ENCODE results near the gene SPARC. TPM values are rescaled to one million over a fixed set of nuclear protein-coding genes. Genes with fewer than 3 reads are reported as not detected.

SPARC gene
- total RNA-seq, 1 donor = 1,011 TPM

- no peak for DNase-seq (ENCODE audit: low read depth)
- no peak for TF ChIP-seq CTCF (IDR thresholded peaks at IDR 0.05; ENCODE audit: insufficient read depth, low read length)
- H3K4me3 ChIP-seq (ENCODE audit: low read depth, low read length) = no peak overlapping the region
Observed at GRCh38 chr5:151722546-151722945, 35.8 kb upstream of the SPARC start.

DNA sequence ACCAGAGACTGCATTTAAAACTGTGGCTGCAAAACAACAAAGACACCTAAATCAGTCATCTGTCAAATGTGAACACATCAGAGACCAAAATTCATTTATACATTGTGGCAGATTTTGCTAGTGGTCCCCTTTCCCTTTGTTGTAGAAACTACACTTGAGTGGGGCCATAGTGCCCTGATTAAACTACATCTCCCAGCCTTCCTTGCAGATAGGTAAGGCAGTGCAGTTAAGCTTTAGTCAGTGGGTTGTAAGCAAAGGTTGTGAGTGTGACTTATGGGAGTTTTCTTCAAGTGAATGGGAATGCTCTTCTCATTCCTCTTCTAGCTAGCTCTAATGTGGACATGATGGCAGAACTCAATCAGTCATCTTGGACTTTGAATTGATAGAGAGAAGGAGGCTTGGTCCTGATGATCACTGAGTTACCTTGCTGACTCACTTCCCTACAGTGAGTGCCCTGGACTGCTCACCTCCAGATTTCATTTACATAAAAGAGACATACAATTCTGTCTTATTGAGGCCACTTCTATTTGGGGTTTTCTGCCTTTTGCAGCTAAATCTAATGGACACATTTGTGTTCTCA lies 35.2 kb upstream of the SPARC start:
- H3K4me3 ChIP-seq (ENCODE audit: low read depth, low read length) = no peak overlapping the region
- TF ChIP-seq CTCF (IDR thresholded peaks at IDR 0.05; ENCODE audit: insufficient read depth, low read length) = no peak
- DNase-seq (ENCODE audit: low read depth) = no peak

DNA sequence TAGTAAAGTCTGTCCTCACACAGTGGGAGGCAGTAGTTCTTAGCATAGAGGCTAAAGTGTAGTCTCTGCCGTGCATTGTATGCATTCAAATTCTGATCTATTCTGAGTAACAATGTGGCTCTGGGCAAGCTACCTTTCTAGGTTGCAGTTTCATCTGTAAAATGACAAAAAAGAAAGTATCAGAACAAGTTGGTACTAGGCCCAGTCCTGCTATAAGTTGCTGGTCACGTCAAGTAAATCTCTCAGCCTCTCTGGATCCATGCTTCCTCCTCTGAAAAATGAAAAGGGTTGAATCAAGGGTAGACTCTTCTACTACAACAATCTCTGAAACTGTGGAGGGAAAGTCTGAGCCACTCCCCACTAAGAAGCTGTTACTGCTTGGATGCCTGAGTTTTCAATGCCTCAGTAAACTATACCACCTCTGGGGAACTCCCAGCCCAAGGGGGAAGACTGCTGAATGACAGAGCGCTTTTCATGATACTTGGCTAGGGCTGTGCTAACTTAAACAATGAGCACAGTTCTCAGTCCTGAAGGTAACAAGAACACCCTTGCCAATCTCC lies 34.5 kb upstream of the SPARC start:
- no peak overlapping the region for H3K4me3 ChIP-seq (ENCODE audit: low read depth, low read length)
- no peak for TF ChIP-seq CTCF (IDR thresholded peaks at IDR 0.05; ENCODE audit: insufficient read depth, low read length)
- DNase-seq (ENCODE audit: low read depth) = peak; percentile 45

DNA sequence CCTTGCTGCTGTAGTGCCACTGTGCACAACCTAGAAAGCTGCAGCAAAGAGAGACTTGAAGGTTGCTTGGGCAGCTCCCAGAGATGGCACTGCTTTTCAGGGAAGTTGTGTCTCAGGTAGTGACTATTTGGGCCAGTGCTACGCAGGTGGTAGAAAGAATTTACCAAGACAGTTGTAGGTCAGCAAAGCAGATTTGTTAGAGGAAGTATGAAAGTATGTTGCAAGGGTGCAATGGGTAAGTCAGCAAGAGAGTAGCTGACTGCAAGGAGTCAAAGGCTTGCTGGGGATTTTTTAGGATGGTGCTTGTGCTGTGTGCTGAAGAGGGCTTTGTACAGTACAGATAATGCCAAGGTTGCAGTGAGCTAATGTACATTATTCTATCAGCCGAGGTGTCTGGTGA lies 33.5 kb upstream of the SPARC start:
- no peak for DNase-seq (ENCODE audit: low read depth)
- H3K4me3 ChIP-seq (ENCODE audit: low read depth, low read length) = no peak overlapping the region
- TF ChIP-seq CTCF (IDR thresholded peaks at IDR 0.05; ENCODE audit: insufficient read depth, low read length) = no peak

DNA sequence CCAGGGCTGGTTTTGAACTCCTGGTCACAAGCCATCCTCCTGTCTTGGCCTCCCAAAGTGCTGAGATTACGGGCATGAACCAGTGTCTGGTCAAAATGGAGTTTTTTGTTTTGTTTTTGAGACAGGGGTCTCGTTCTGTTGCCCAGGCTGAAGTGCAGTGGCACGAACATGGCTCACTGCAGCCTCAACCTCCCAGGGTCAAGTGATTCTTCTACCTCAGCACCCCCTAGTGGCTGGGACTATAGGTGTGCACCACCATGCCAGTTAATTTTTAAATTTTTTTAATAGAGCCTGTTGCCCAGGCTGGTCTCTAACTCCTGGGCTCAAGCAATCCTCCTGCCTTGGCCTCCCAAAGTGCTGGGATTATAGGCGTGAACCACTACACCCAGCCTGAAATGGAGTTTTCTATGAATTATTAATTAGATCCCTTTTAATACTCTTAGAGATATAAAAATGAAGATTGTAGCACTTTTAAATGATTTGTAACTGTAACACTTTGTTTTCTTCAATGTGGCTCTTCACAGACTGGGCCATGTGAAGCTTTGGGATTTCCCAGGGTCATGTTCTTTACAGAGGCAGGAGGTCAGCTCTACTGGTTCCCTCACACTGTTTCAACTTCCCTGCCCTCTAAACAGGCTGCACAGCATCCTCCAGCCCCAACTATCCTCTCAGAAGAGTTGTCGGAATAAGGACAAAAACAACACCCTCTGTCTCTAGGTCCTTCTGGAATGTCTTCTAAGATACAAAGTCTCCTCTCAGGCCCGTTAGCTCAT lies 32.7 kb upstream of the SPARC start:
- peak; percentile 68 for TF ChIP-seq CTCF (IDR thresholded peaks at IDR 0.05; ENCODE audit: insufficient read depth, low read length)
- peak; percentile 76 for DNase-seq (ENCODE audit: low read depth)
- no peak overlapping the region for H3K4me3 ChIP-seq (ENCODE audit: low read depth, low read length)

GRCh38 chr5:151718646-151719045 lies 31.9 kb upstream of the SPARC start:
- no peak for TF ChIP-seq CTCF (IDR thresholded peaks at IDR 0.05; ENCODE audit: insufficient read depth, low read length)
- DNase-seq (ENCODE audit: low read depth) = peak; percentile 94
- no peak overlapping the region for H3K4me3 ChIP-seq (ENCODE audit: low read depth, low read length)
